HG02798 (cell line): Measurements from ENCODE around the gene CREB1.
"Not testable (repeated sequence)": the region's sequence is repeated elsewhere in the genome, so short reads cannot be mapped to it uniquely, and the experiment has no call there.

ENCODE experiments used
- ATAC-seq: cut with Tn5 transposase; IDR thresholded peaks from one replicate; pipeline ENCODE4 v1.9.1; 2021; ENCODE audit warnings: mild to moderate bottlenecking; ENCODE audit not compliant: unreplicated experiment, poor library complexity

CREB1 gene

GRCh38 chr2:207529330-207530159 is at the start of gene CREB1:
CREB1 (plus strand) TSS chr2:207529962; CDS start chr2:207555636, 25,674 bp downstream.
- peak; percentile 86 for ATAC-seq

- no peak for ATAC-seq
Measured at GRCh38 chr2:207480521-207481040, 49.2 kb upstream of the CREB1 start.

- no peak for ATAC-seq
Measured at GRCh38 chr2:207481924-207482323, 47.8 kb upstream of the CREB1 start.

- ATAC-seq: no peak
Measured at GRCh38 chr2:207482630-207483029, 47.1 kb upstream of the CREB1 start.

GRCh38 chr2:207483066-207483465 is 46.7 kb upstream of the CREB1 start:
- ATAC-seq: no peak

- no peak for ATAC-seq
Measured at GRCh38 chr2:207483477-207483876, 46.3 kb upstream of the CREB1 start.

- ATAC-seq: no peak
Measured at GRCh38 chr2:207484444-207485391, 45.0 kb upstream of the CREB1 start.

GRCh38 chr2:207487650-207488311 is 42.0 kb upstream of the CREB1 start:
- ATAC-seq: no peak

GRCh38 chr2:207489251-207489650 is 40.5 kb upstream of the CREB1 start:
- no peak for ATAC-seq

- ATAC-seq: no peak
Measured at GRCh38 chr2:207490441-207490840, 39.3 kb upstream of the CREB1 start.

- ATAC-seq: no peak
Measured at GRCh38 chr2:207491086-207491485, 38.7 kb upstream of the CREB1 start.

- ATAC-seq: no peak
Measured at GRCh38 chr2:207491956-207492355, 37.8 kb upstream of the CREB1 start.

- ATAC-seq: no peak
Measured at GRCh38 chr2:207492461-207492860, 37.3 kb upstream of the CREB1 start.

- ATAC-seq: no peak
Measured at GRCh38 chr2:207494137-207494536, 35.6 kb upstream of the CREB1 start.

GRCh38 chr2:207496936-207497335 is 32.8 kb upstream of the CREB1 start:
- not testable (repeated sequence) for ATAC-seq

GRCh38 chr2:207497596-207497995 is 32.2 kb upstream of the CREB1 start:
- ATAC-seq: no peak

- ATAC-seq: no peak
Measured at GRCh38 chr2:207498427-207498826, 31.3 kb upstream of the CREB1 start.

GRCh38 chr2:207499114-207499513 is 30.6 kb upstream of the CREB1 start:
- no peak for ATAC-seq

GRCh38 chr2:207501802-207502576 is 27.8 kb upstream of the CREB1 start:
- no peak for ATAC-seq
